Ishikawa (cell line): ENCODE data around the gene SPX.

Experiments used
- CREB1 ChIP-seq: IDR thresholded peaks from 2 replicates; pipeline ENCODE4 v1.6.1; 2012; ENCODE audit warnings: low read depth
- EGR1 ChIP-seq: IDR thresholded peaks from 2 replicates; pipeline ENCODE4 v1.6.1; 2012
- EP300 ChIP-seq: IDR thresholded peaks from 2 replicates; pipeline ENCODE4 v1.6.1; 2012; ENCODE audit warnings: borderline replicate concordance
- REST ChIP-seq: IDR thresholded peaks from 2 replicates; pipeline ENCODE4 v1.6.1; 2012; ENCODE audit warnings: low read depth, mild to moderate bottlenecking
- YY1 ChIP-seq: IDR thresholded peaks from 2 replicates; pipeline ENCODE4 v1.6.1; 2012; ENCODE audit warnings: low read depth
- ZBTB7A ChIP-seq: IDR thresholded peaks from 2 replicates; pipeline ENCODE4 v1.6.1; 2012; ENCODE audit warnings: low read depth

GRCh38 chr12:21516281-21516680 is 9.8 kb upstream of the SPX start:
- no peak for TF ChIP-seq EGR1
- TF ChIP-seq YY1, result no peak
- no peak for TF ChIP-seq ZBTB7A
- no peak for TF ChIP-seq REST
- TF ChIP-seq CREB1, result no peak
- no peak for TF ChIP-seq EP300
